SU-DHL-6 (cell line): Measurements from ENCODE around the gene TRPV5.

Source experiments
- H2AFZ ChIP-seq: fragments of 200-600 bp; sonication (generic); 2 replicates; pipeline ENCODE4 v1.6.1; 2014; ENCODE audit warnings: low read depth, mild to moderate bottlenecking, moderate library complexity, mixed read lengths, antibody characterized with exemption, low read length; ENCODE audit not compliant: severe bottlenecking
- H3F3A ChIP-seq: fragments of 200-600 bp; shearing (Covaris generic); 2 replicates; pipeline ENCODE4 v1.6.0; 2016; ENCODE audit warnings: antibody characterized with exemption, mild to moderate bottlenecking; ENCODE audit not compliant: insufficient read depth
- H3K27ac ChIP-seq: fragments of 200-600 bp; sonication (generic); 2 replicates; pipeline ENCODE4 v1.5.1; 2016; ENCODE audit warnings: low read depth, mild to moderate bottlenecking, low read length, moderate library complexity, mixed read lengths
- H3K27me3 ChIP-seq: fragments of 200-600 bp; sonication (generic), shearing (Covaris generic); 2 replicates; pipeline ENCODE4 v1.6.0; 2014; ENCODE audit warnings: mild to moderate bottlenecking, low read length
- H3K36me3 ChIP-seq: fragments of 200-600 bp; sonication (generic); 2 replicates; pipeline ENCODE4 v1.6.1; 2014; ENCODE audit warnings: mild to moderate bottlenecking, low read length, mixed read lengths
- H3K4me2 ChIP-seq: fragments of 300-600, 200-600 bp; shearing (Covaris generic), sonication (generic); 2 replicates; pipeline ENCODE4 v1.6.0; 2014; ENCODE audit warnings: low read length, low read depth, mild to moderate bottlenecking; ENCODE audit not compliant: poor library complexity, severe bottlenecking
- H3K4me3 ChIP-seq: fragments of 200-600 bp; sonication (generic); 2 replicates; pipeline ENCODE4 v1.5.1; 2014; ENCODE audit warnings: antibody characterized with exemption, low read length, mild to moderate bottlenecking, mixed read lengths; ENCODE audit not compliant: insufficient read depth, poor library complexity, severe bottlenecking
- H3K79me2 ChIP-seq: fragments of 200-600 bp; sonication (generic); 2 replicates; pipeline ENCODE4 v1.6.1; 2014; ENCODE audit warnings: mild to moderate bottlenecking, low read length, moderate library complexity; ENCODE audit not compliant: insufficient read depth
- H3K9ac ChIP-seq: fragments of 200-600 bp; sonication (generic); 2 replicates; pipeline ENCODE4 v1.7.0; 2014; ENCODE audit warnings: mild to moderate bottlenecking, low read length
- H3K9me2 ChIP-seq: fragments of 200-600 bp; sonication (generic); replicated peaks from 2 replicates; pipeline ENCODE4 v1.6.1; 2014; ENCODE audit warnings: low read length; ENCODE audit not compliant: insufficient read depth
- H3K9me3 ChIP-seq: fragments of 200-600 bp; sonication (generic); 2 replicates; pipeline ENCODE4 v1.6.1; 2014; ENCODE audit warnings: low read length, mixed read lengths; ENCODE audit not compliant: insufficient read depth
- H4K20me1 ChIP-seq: fragments of 200-600 bp; sonication (generic); 2 replicates; pipeline ENCODE4 v1.6.1; 2014; ENCODE audit warnings: low read depth, mild to moderate bottlenecking, antibody characterized with exemption, low read length, moderate library complexity, mixed read lengths
- EZH2phosphoT487 ChIP-seq: fragments of 200-600 bp; sonication (generic), shearing (Covaris generic); conservative IDR thresholded peaks from 2 replicates; pipeline ENCODE4 v1.6.1; 2018; ENCODE audit warnings: mild to moderate bottlenecking, antibody characterized with exemption, low read length, moderate library complexity, mixed read lengths
- TF ChIP-seq, protein P1 (sequence below): fragments of 200-600 bp; sonication (generic); IDR thresholded peaks from one replicate; pipeline ENCODE4 v1.5.1; 2017; ENCODE audit warnings: antibody characterized with exemption, mild to moderate bottlenecking, low read length, moderate library complexity; ENCODE audit not compliant: insufficient read depth, poor library complexity, severe bottlenecking

The TRPV5 gene

DNA sequence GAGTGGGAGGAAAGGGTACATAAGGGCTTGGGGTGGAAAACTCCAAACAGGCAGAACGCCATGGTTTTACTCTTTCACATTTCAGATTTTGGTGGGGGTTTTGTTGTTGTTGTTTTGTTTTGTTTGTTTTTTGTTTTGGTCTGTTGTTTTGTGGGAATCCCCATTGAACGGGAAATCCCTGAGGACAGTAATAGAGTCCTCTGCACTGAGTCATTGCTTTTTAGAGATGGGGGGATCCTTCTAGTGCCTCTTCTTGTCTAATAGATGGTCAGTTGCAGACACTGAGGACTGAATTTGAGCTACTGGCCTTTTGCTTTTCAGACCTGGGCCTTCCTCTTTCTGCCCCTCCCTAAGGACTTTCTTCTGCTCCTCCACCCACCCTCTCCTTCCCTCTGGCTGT is 20.0 kb downstream of the TRPV5 start:
- H3F3A ChIP-seq = no peaks in the 10 kb centered on the region
- no peaks in the 10 kb centered on the region for H3K27me3 ChIP-seq
- no peaks in the 10 kb centered on the region for H3K79me2 ChIP-seq
- TF ChIP-seq EZH2phosphoT487 = no peak
- TF ChIP-seq, protein P1, sequence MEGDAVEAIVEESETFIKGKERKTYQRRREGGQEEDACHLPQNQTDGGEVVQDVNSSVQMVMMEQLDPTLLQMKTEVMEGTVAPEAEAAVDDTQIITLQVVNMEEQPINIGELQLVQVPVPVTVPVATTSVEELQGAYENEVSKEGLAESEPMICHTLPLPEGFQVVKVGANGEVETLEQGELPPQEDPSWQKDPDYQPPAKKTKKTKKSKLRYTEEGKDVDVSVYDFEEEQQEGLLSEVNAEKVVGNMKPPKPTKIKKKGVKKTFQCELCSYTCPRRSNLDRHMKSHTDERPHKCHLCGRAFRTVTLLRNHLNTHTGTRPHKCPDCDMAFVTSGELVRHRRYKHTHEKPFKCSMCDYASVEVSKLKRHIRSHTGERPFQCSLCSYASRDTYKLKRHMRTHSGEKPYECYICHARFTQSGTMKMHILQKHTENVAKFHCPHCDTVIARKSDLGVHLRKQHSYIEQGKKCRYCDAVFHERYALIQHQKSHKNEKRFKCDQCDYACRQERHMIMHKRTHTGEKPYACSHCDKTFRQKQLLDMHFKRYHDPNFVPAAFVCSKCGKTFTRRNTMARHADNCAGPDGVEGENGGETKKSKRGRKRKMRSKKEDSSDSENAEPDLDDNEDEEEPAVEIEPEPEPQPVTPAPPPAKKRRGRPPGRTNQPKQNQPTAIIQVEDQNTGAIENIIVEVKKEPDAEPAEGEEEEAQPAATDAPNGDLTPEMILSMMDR = no peak
- no peak overlapping the region for H3K4me2 ChIP-seq
- no peak overlapping the region for H3K9ac ChIP-seq
- H3K4me3 ChIP-seq = no peak overlapping the region
- no peaks in the 10 kb centered on the region for H3K36me3 ChIP-seq
- H3K9me3 ChIP-seq = no peaks in the 10 kb centered on the region
- no peak overlapping the region for H3K27ac ChIP-seq
- no peaks in the 10 kb centered on the region for H4K20me1 ChIP-seq
- no peak overlapping the region for H2AFZ ChIP-seq
- no peaks in the 10 kb centered on the region for H3K9me2 ChIP-seq

DNA sequence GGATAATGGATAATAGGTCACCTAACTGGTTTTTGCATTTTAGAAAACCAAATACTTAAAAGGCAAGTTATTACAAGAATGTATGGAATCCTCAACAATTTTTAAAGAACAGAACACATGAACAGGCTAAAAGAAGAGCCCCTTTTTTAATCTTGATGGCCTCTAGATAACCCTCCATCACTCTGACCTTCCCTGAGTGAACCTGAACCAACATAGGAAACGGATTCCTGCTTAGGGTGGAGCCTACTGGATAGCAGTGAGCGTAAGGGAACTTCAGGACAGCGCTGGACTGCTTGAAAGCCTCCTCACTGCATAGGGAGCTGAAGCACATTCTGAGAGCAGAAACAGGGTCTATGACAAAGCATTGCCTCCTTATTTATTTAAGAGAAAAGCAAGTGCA is 20.5 kb downstream of the TRPV5 start:
- Histone ChIP-seq H3K4me3 (no peak overlapping the region), H3F3A (no peaks in the 10 kb centered on the region), H3K9ac (no peak overlapping the region), H3K79me2 (no peaks in the 10 kb centered on the region), H3K9me2 (no peaks in the 10 kb centered on the region), H3K27ac (no peak overlapping the region), H2AFZ (no peak overlapping the region), H3K4me2 (no peak overlapping the region), H4K20me1 (no peaks in the 10 kb centered on the region), H3K36me3 (no peaks in the 10 kb centered on the region), H3K27me3 (no peaks in the 10 kb centered on the region), H3K9me3 (no peaks in the 10 kb centered on the region)
- no peak for TF ChIP-seq EZH2phosphoT487
- TF ChIP-seq, protein P1 = no peak

DNA sequence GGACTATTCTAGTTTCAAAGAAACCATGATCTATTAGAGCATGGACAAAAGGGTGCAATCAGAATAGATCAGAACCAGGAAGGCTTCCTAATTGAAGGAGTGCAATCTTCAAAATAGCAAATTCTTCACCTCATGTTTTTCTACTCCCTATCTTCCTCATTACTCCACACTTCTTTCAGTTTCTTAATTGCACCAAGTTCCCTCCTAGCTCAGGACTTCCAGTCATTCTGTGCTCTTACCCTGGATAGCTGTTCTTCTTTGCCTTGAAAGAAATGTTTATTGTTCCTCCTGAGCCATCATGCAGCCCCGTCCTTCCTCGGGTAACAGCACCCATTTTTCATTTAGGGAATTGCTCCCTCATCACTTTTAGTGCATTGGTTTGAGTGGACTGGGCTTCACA is 23.1 kb downstream of the TRPV5 start:
- Histone ChIP-seq H3K9me3 (no peaks in the 10 kb centered on the region), H3K36me3 (no peaks in the 10 kb centered on the region), H2AFZ (no peak overlapping the region), H3K4me3 (no peak overlapping the region), H4K20me1 (no peaks in the 10 kb centered on the region), H3K9ac (no peak overlapping the region), H3K79me2 (no peaks in the 10 kb centered on the region), H3K27ac (no peak overlapping the region), H3F3A (no peaks in the 10 kb centered on the region), H3K27me3 (no peaks in the 10 kb centered on the region), H3K9me2 (no peaks in the 10 kb centered on the region), H3K4me2 (no peak overlapping the region)
- TF ChIP-seq, protein P1 = no peak
- no peak for TF ChIP-seq EZH2phosphoT487

DNA sequence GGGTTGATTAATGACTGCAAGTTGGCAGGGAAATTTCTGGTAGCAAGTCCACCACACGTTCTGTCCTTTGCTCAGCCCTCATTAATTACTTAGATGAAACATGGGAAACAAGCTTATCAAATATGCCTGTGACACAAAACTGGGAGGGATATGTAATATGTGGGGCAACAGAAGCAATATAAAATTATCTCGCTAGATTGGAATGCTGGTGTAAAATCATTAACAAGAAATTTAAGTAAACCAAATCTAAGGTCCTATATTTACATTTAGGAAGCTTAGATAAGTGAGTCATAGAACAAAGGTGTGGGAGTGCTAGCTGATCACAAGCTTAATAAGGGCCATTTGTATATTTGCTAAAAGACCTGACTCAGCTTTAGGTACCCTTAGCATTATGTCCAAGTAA is 23.5 kb downstream of the TRPV5 start:
- no peak overlapping the region for H3K4me3 ChIP-seq
- no peak overlapping the region for H2AFZ ChIP-seq
- H3K36me3 ChIP-seq = no peaks in the 10 kb centered on the region
- no peaks in the 10 kb centered on the region for H3K9me2 ChIP-seq
- H3K9me3 ChIP-seq = no peaks in the 10 kb centered on the region
- H4K20me1 ChIP-seq = no peaks in the 10 kb centered on the region
- H3F3A ChIP-seq = no peaks in the 10 kb centered on the region
- H3K79me2 ChIP-seq = no peaks in the 10 kb centered on the region
- no peak overlapping the region for H3K27ac ChIP-seq
- no peak overlapping the region for H3K4me2 ChIP-seq
- no peak overlapping the region for H3K9ac ChIP-seq
- no peaks in the 10 kb centered on the region for H3K27me3 ChIP-seq
- TF ChIP-seq, protein P1 = no peak
- no peak for TF ChIP-seq EZH2phosphoT487
